ENCODE data around the gene ZNF30. TPM values are rescaled to one million over a fixed set of nuclear protein-coding genes. Genes with fewer than 3 reads are reported as not detected.
A peak's percentile ranks its signal among the peaks of the same experiment; 100 is the strongest.
"Not testable (repeated sequence)": the region's sequence is repeated elsewhere in the genome, so short reads cannot be mapped to it uniquely, and the experiment has no call there.

The ZNF30 gene
- polyA plus RNA-seq, 4 donors = 5.6 to 7.3 (median 7.1) TPM

- DNase-seq (ENCODE audit: low read depth in 4 of 4, low spot score in 3 of 4) = no peak
These were observed 32.3 kb downstream of the ZNF30 start for GRCh38 chr19:34959021-34959420.

GRCh38 chr19:34960103-34960805, 33.6 kb downstream of the ZNF30 start:
- DNase-seq (ENCODE audit: low read depth in 4 of 4, low spot score in 3 of 4) = no peak

GRCh38 chr19:34960940-34961679, 34.4 kb downstream of the ZNF30 start:
- no peak for DNase-seq (ENCODE audit: low read depth in 4 of 4, low spot score in 3 of 4)

- DNase-seq (ENCODE audit: low read depth in 4 of 4, low spot score in 3 of 4) = no peak
These were observed 35.3 kb downstream of the ZNF30 start for GRCh38 chr19:34961775-34962686.

GRCh38 chr19:34962687-34963572, 36.2 kb downstream of the ZNF30 start:
- no peak for DNase-seq (ENCODE audit: low read depth in 4 of 4, low spot score in 3 of 4)

GRCh38 chr19:34963573-34964406, 37.1 kb downstream of the ZNF30 start, which contains the start of gene ZNF792:
TSS of gene ZNF792 (minus strand) at chr19:34964229. CDS start at chr19:34963662, 567 bp downstream.
- peak in 3 of 4 donors; percentile 29 to 42 (median 35) for DNase-seq (ENCODE audit: low read depth in 4 of 4, low spot score in 3 of 4)

GRCh38 chr19:34964598-34964997, 37.9 kb downstream of the ZNF30 start:
- DNase-seq (ENCODE audit: low read depth in 4 of 4, low spot score in 3 of 4) = no peak

GRCh38 chr19:34965505-34965904, 38.8 kb downstream of the ZNF30 start:
- not testable (repeated sequence) for DNase-seq (ENCODE audit: low read depth in 4 of 4, low spot score in 3 of 4)

- DNase-seq (ENCODE audit: low read depth in 4 of 4, low spot score in 3 of 4) = no peak
These were observed 40.8 kb downstream of the ZNF30 start for GRCh38 chr19:34967551-34967950.

GRCh38 chr19:34969721-34970120, 43.0 kb downstream of the ZNF30 start:
- no peak for DNase-seq (ENCODE audit: low read depth in 4 of 4, low spot score in 3 of 4)

- not testable (repeated sequence) for DNase-seq (ENCODE audit: low read depth in 4 of 4, low spot score in 3 of 4)
These were observed 43.6 kb downstream of the ZNF30 start for GRCh38 chr19:34970185-34970780.

GRCh38 chr19:34972163-34972705, 45.5 kb downstream of the ZNF30 start:
- DNase-seq (ENCODE audit: low read depth in 4 of 4, low spot score in 3 of 4) = no peak

GRCh38 chr19:34974646-34975045, 47.9 kb downstream of the ZNF30 start:
- no peak for DNase-seq (ENCODE audit: low read depth in 4 of 4, low spot score in 3 of 4)

- DNase-seq (ENCODE audit: low read depth in 4 of 4, low spot score in 3 of 4) = no peak
These were observed 48.4 kb downstream of the ZNF30 start for GRCh38 chr19:34975056-34975455.

- no peak for DNase-seq (ENCODE audit: low read depth in 4 of 4, low spot score in 3 of 4)
These were observed 49.9 kb downstream of the ZNF30 start for GRCh38 chr19:34976611-34977010.

GRCh38 chr19:34979819-34980640, 53.3 kb downstream of the ZNF30 start:
- no peak for DNase-seq (ENCODE audit: low read depth in 4 of 4, low spot score in 3 of 4)

- DNase-seq (ENCODE audit: low read depth in 4 of 4, low spot score in 3 of 4) = no peak
These were observed 55.6 kb downstream of the ZNF30 start for GRCh38 chr19:34982275-34982674.
